Cardiac atrium fibroblast (primary cell): Measurements from ENCODE around the gene FBXO48. TPM values are rescaled to one million over a fixed set of nuclear protein-coding genes. Genes with fewer than 3 reads are reported as not detected.

ENCODE experiments used
- total RNA-seq: library from RNA; depleted of rRNA; stranded (reverse); fragments of >200 nt; gene quantifications from 2 replicates; pipeline ENCODE4 v1.2.3, GENCODE V29; 2015

FBXO48 gene, protein sequence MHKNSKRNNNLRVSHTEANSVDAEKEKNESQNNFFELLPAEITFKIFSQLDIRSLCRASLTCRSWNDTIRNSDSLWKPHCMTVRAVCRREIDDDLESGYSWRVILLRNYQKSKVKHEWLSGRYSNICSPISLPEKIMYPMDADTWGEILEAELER
- total RNA-seq, result 0.36 and 0.49 TPM in 2 replicates

DNA sequence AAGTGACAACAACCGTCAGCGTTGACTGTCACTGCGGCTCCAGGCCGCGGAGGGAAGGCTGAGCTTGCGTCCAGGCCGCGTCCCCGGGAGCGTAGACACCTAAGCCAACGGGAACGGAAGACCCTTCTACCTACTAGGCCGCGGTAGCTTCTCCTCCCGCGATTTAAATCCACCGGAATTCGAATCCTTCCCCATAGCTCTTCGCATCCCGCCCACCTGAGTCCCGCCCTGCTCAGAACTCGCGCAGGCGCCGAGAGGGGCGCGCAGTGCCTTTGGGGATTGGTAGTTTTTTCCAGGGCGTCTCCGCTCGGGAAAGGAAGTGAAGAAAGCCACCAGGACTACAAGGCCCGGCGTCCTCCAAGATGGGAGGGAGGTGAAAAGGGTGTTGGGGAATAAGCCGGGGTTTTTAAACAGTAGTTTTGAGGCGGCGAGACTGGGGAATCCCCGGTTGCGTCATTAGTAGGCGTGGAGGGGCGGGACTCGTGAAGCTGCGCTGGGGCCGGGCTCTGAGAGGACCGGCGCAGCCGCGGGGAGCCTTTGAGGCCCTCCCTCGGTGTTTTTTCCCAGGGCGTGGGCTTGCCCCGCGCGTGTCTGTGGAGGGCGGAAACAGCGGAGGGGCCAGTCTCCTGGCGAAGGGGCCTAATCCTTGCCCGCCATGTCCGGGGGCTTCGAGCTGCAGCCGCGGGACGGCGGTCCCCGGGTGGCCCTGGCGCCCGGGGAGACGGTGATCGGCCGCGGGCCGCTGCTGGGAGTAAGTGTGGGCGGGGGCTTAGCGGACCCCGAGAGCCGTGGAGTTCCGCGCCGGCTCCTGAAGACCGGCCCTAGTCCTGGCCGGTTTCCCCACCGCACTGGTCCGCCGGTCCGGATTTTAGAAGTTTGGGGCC is at the start of gene FBXO48, which contains the start of gene APLF:
Gene FBXO48, minus strand, starts transcription at position 218 of the 884 bp plus-strand sequence. CDS start 2,149 bp downstream, outside the sequence.
Gene APLF, plus strand, starts transcription at position 509 of the 884 bp plus-strand sequence. Its CDS starts 147 bp downstream, at position 656.

Other genes starting within 250 kb of the FBXO48 start
- gene PPP3R1, start 214.8 kb downstream of the FBXO48 start, total RNA-seq, result 19.3 and 22.0 TPM in 2 replicates
- 16.8 and 24.1 TPM in 2 replicates for gene CNRIP1, start 147.3 kb downstream of the FBXO48 start, total RNA-seq
- not detected in 2 replicates for gene PLEK, start 102.0 kb downstream of the FBXO48 start, total RNA-seq
- 1.3 and 2.3 TPM in 2 replicates for gene APLF, start 291 bp upstream of the FBXO48 start, total RNA-seq
- gene PROKR1, start 176.3 kb upstream of the FBXO48 start, total RNA-seq, result not detected in 2 replicates